HepG2 (cell line): ENCODE results near the gene NUDCD3. TPM values are rescaled to one million over a fixed set of nuclear protein-coding genes. Genes with fewer than 3 reads are reported as not detected.

Experiments used
- ATAC-seq: fragments of 200-7000 bp; cut with Tn5 transposase; 3 replicates; pipeline ENCODE4 v1.9.1; 2020; ENCODE audit warnings: mild to moderate bottlenecking, moderate library complexity
- BruUV-seq: library from RNA; stranded (reverse); fragments of 400-500 nt; replicated peaks from 2 replicates; lab custom pipeline; 2021; lab: Mats Ljungman, UMichigan
- CTCF ChIA-PET: fragments of 300-600 bp; formaldehyde crosslinking; extraction: SDS; loops from one replicate; lab custom pipeline; 2021; ENCODE audit warnings: low total read pairs, inconsistent platforms, low intra/inter-chr PET ratio; lab: Yijun Ruan, JAX
- POLR2A ChIA-PET: fragments of 350-600 bp; sonication (Branson Sonifier 250); formaldehyde crosslinking; loops from one replicate; lab custom pipeline; 2020; ENCODE audit warnings: antibody characterized with exemption, inconsistent platforms; lab: Yijun Ruan, JAX
- DNase-seq: peaks from one replicate; pipeline ENCODE4 v3.0.0-alpha.2; 2015; ENCODE audit warnings: low spot score
- FAIRE-seq: peaks from 3 replicates; lab custom pipeline; 2011; peaks lifted over from hg19 to GRCh38; lab: Jason Lieb, UNC
- H2AFZ ChIP-seq: one replicate; pipeline ENCODE4 v1.6.1; 2011; ENCODE audit warnings: low read length, inconsistent platforms
- H3K27ac ChIP-seq: fragments of 300-600 bp; 3 replicates; pipeline ENCODE4 v1.8.0; 2011; ENCODE audit warnings: mixed run types, mild to moderate bottlenecking, mixed read lengths, low read length, inconsistent platforms; ENCODE audit not compliant: insufficient read depth; ENCODE audit errors: extremely low read length
- H3K27me3 ChIP-seq, 2 experiments: fragments of 200-600 bp in 1 of 2; 2 replicates in 1 of 2; 3 replicates in 1 of 2; pipeline versions ENCODE4 v1.6.0 to v1.8.0; 2011; ENCODE audit warnings: low read length in 2 of 2, mild to moderate bottlenecking in 2 of 2, moderate library complexity in 2 of 2, inconsistent platforms in 1 of 2; ENCODE audit not compliant: insufficient read depth in 2 of 2, control insufficient read depth in 1 of 2
- H3K36me3 ChIP-seq, 2 experiments: fragments of 200-600 bp in 1 of 2; replicated peaks in 1 of 2; 2 replicates in 1 of 2; 3 replicates in 1 of 2; pipeline versions ENCODE4 v1.5.1 to v1.8.0; 2011; ENCODE audit warnings: low read length in 2 of 2, inconsistent platforms in 1 of 2; ENCODE audit not compliant: insufficient read depth in 2 of 2, control insufficient read depth in 1 of 2
- H3K4me1 ChIP-seq: 2 replicates; pipeline ENCODE4 v1.5.1; 2012; ENCODE audit warnings: low read length, inconsistent platforms; ENCODE audit not compliant: insufficient read depth
- H3K4me2 ChIP-seq: 2 replicates; pipeline ENCODE4 v1.6.0; 2011; ENCODE audit warnings: low read depth, low read length, inconsistent platforms
- H3K4me3 ChIP-seq, 3 experiments: fragments of 200-600 bp in 1 of 3; sonication (generic), shearing (Covaris generic) in 1 of 3; replicated peaks in 1 of 3; 2 replicates each; pipeline ENCODE4 v1.5.1; 2011 to 2016; ENCODE audit warnings: low read length in 3 of 3, inconsistent platforms in 2 of 3, low read depth in 2 of 3, mild to moderate bottlenecking in 2 of 3, control low read depth in 1 of 3, mixed read lengths in 1 of 3; ENCODE audit not compliant: insufficient read depth in 1 of 3
- H3K79me2 ChIP-seq: one replicate; pipeline ENCODE4 v1.6.1; 2011; ENCODE audit warnings: low read length, inconsistent platforms; ENCODE audit not compliant: insufficient read depth
- H3K9ac ChIP-seq: 2 replicates; pipeline ENCODE4 v1.6.0; 2011; ENCODE audit warnings: mild to moderate bottlenecking, low read depth, low read length, inconsistent platforms; ENCODE audit not compliant: insufficient read depth
- H3K9me3 ChIP-seq: 2 replicates; pipeline ENCODE4 v1.5.1; 2012; ENCODE audit warnings: mild to moderate bottlenecking, low read length
- H4K20me1 ChIP-seq: 2 replicates; pipeline ENCODE4 v1.6.0; 2011; ENCODE audit warnings: inconsistent platforms, mild to moderate bottlenecking, low read length, moderate library complexity; ENCODE audit not compliant: insufficient read depth
- CSRNP2 ChIP-seq: sonication (generic); formaldehyde crosslinking; conservative IDR thresholded peaks from 2 replicates; pipeline ENCODE4 v1.8.0; 2022; ENCODE audit warnings: low read depth, missing genetic modification reagents
- JUNB ChIP-seq: sonication (generic); formaldehyde crosslinking; IDR thresholded peaks from 2 replicates; pipeline ENCODE4 v1.8.0; 2022; ENCODE audit warnings: missing genetic modification reagents, mild to moderate bottlenecking, borderline replicate concordance
- PATZ1 ChIP-seq: sonication (generic); formaldehyde crosslinking; IDR thresholded peaks from 2 replicates; pipeline ENCODE4 v1.4.0; 2020; ENCODE audit warnings: missing genetic modification reagents
- ZBTB40 ChIP-seq, 2 experiments: fragments of 450-650 bp in 1 of 2; sonication (generic) in 1 of 2; formaldehyde crosslinking in 1 of 2; IDR thresholded peaks; 2 replicates each; pipeline versions ENCODE4 v1.6.1 to v1.8.0; 2016 to 2022; ENCODE audit warnings: antibody characterized with exemption in 1 of 2, mild to moderate bottlenecking in 1 of 2, missing genetic modification reagents in 1 of 2
- ZNF282 ChIP-seq: fragments of 450-650 bp; IDR thresholded peaks from 2 replicates; pipeline ENCODE4 v1.6.1; 2018; ENCODE audit not compliant: partially characterized antibody
- ZNF589 ChIP-seq: sonication (generic); formaldehyde crosslinking; conservative IDR thresholded peaks from 2 replicates; pipeline ENCODE4 v1.8.0; 2022; ENCODE audit warnings: mild to moderate bottlenecking, moderate library complexity, missing genetic modification reagents
- WGBS: methylation state at CpG from one replicate; pipeline ENCODE4 v1.1.6; 2017; ENCODE audit warnings: low lambda C conversion rate; 5-methylcytosine and 5-hydroxymethylcytosine counted together
- in situ Hi-C: cut with HindIII; loops from 2 replicates; pipeline ENCODE4 v1.10.0; 2017; ENCODE audit warnings: low pct_unique_long_range_greater_than_20kb; ENCODE audit not compliant: extremely low pct_ligation_motif_present
- intact Hi-C: fragments of 100-400 bp; cut with micrococcal nuclease; formaldehyde crosslinking; loops from one replicate; pipeline ENCODE4 v1.10.0; 2022; ENCODE audit not compliant: unreplicated experiment
- polyA plus RNA-seq, 8 experiments: library from polyadenylated mRNA; depleted of rRNA in 3 of 8; stranded (reverse) in 7 of 8; unstranded in 1 of 8; fragments of >200 nt; fragmentation: Illumina TruSeq in 4 of 8; extraction: Trizol in 4 of 8; gene quantifications; 2 replicates each; pipeline versions ENCODE4 v1.2.1 to v1.2.3, GENCODE V29; 2011 to 2016; ENCODE audit warnings: low read depth in 4 of 8, missing spikeins in 1 of 8, mixed read lengths in 1 of 8; ENCODE audit not compliant: insufficient read depth in 1 of 8
- total RNA-seq, 5 experiments: library from RNA; depleted of rRNA; stranded (reverse); fragments of >200 nt; fragmentation: Illumina TruSeq; extraction: Trizol; gene quantifications; 2 replicates each; pipeline ENCODE4 v1.2.3, GENCODE V29; 2016; ENCODE audit warnings: low read depth in 1 of 5

NUDCD3 gene
- total and polyA plus RNA-seq, 2 of the 13 experiments (the other 11 are each of a cell fraction or from before 2014, with no cell fraction given): 20.8 to 49.9 TPM

GRCh38 chr7:44476313-44476712, 14.1 kb downstream of the NUDCD3 start:
- H3K4me1 ChIP-seq: peaks cover 37% of the 10 kb centered on the region
- H3K36me3 ChIP-seq: peaks cover 13 to 58% of the 10 kb centered on the region in 2 experiments
- WGBS: 96% methylated on average over 5 of the region's 5 CpGs
- H3K4me3 ChIP-seq: no peak overlapping the region
- POLR2A ChIA-PET: no interaction called here
- in situ Hi-C loops (loop anchor here (5.0 kb wide), 1 partner anchor 234 kb away; no protein-coding TSS in a partner anchor), intact Hi-C loops (loop anchor here (5.0 kb wide), 1 partner anchor 99 kb away; no protein-coding TSS in a partner anchor)
- TF ChIP-seq PATZ1 (CRISPR knock-in tag): no peak
- no peak for TF ChIP-seq ZNF589 (CRISPR knock-in tag)
- TF ChIP-seq JUNB (CRISPR knock-in tag): no peak
- no peak for TF ChIP-seq CSRNP2 (CRISPR knock-in tag)
- no peak for TF ChIP-seq ZBTB40 (IDR thresholded peaks at IDR 0.05)
- no peak for TF ChIP-seq ZBTB40 (CRISPR knock-in tag; IDR thresholded peaks at IDR 0.05)
- TF ChIP-seq ZNF282: no peak
- FAIRE-seq: no peak
- CTCF ChIA-PET: interaction anchor here (2.2 kb wide), 1 partner anchor 101 kb away, joined by 7 read pairs; no protein-coding TSS in a partner anchor
- ATAC-seq: no peak
- DNase-seq: no peak
- no peak overlapping the region for H3K27ac ChIP-seq
- no peaks in the 10 kb centered on the region for H3K9me3 ChIP-seq
- H3K9ac ChIP-seq: no peak overlapping the region
- H2AFZ ChIP-seq: no peak overlapping the region
- H4K20me1 ChIP-seq: no peaks in the 10 kb centered on the region
- H3K27me3 ChIP-seq: no peaks in the 10 kb centered on the region
- no peak overlapping the region for H3K4me2 ChIP-seq
- peaks cover 24% of the 10 kb centered on the region for H3K79me2 ChIP-seq
- no TSS peak for BruUV-seq
